ENCODE results near the gene RNF223. TPM values are rescaled to one million over a fixed set of nuclear protein-coding genes. Genes with fewer than 3 reads are reported as not detected.

RNF223 gene
- total RNA-seq = not detected in 2 replicates

GRCh38 chr1:1073743-1074587 lies at the start of gene RNF223:
Gene RNF223, minus strand, starts transcription at chr1:1074306. Its CDS starts 1,740 bp downstream, at chr1:1072566.

GRCh38 chr1:1115786-1116700 lies 41.9 kb upstream of the RNF223 start, which contains the start of gene C1orf159:
Gene C1orf159, minus strand, starts transcription at chr1:1116089. Its CDS starts 24,546 bp downstream, at chr1:1091543.

Other genes with a start within 250 kb of the RNF223 start
- 4.0 and 11.7 TPM in 2 replicates for gene SAMD11, start 150.4 kb downstream of the RNF223 start, total RNA-seq
- 42.0 and 48.3 TPM in 2 replicates for gene NOC2L, start 115.0 kb downstream of the RNF223 start, total RNA-seq
- gene KLHL17, start 113.7 kb downstream of the RNF223 start, total RNA-seq = 9.7 and 11.6 TPM in 2 replicates
- 0.12 TPM in 1 of 2 replicates, not detected in the other for gene PLEKHN1, start 107.8 kb downstream of the RNF223 start, total RNA-seq
- gene PERM1, start 92.2 kb downstream of the RNF223 start, total RNA-seq = not detected in 2 replicates
- gene HES4, start 74.2 kb downstream of the RNF223 start, total RNA-seq = 1.4 and 29.9 TPM in 2 replicates
- gene ISG15, start 60.8 kb downstream of the RNF223 start, total RNA-seq = 51.2 and 63.2 TPM in 2 replicates
- gene AGRN, start 54.2 kb downstream of the RNF223 start, total RNA-seq = 49.1 and 67.4 TPM in 2 replicates
- 6.9 and 13.7 TPM in 2 replicates for gene C1orf159, start 41.8 kb upstream of the RNF223 start, total RNA-seq
- gene TTLL10, start 99.6 kb upstream of the RNF223 start, total RNA-seq = not detected in 2 replicates
- not detected in 2 replicates for gene TNFRSF18, start 132.3 kb upstream of the RNF223 start, total RNA-seq
- gene TNFRSF4, start 139.8 kb upstream of the RNF223 start, total RNA-seq = not detected in 2 replicates
- 162 and 228 TPM in 2 replicates for gene SDF4, start 157.7 kb upstream of the RNF223 start, total RNA-seq
- 34.2 and 34.5 TPM in 2 replicates for gene B3GALT6, start 157.9 kb upstream of the RNF223 start, total RNA-seq
- gene C1QTNF12, start 172.4 kb upstream of the RNF223 start, total RNA-seq = 0.26 and 3.9 TPM in 2 replicates
- 25.6 and 36.6 TPM in 2 replicates for gene UBE2J2, start 199.5 kb upstream of the RNF223 start, total RNA-seq
- gene SCNN1D, start 206.1 kb upstream of the RNF223 start, total RNA-seq = 0.82 and 5.0 TPM in 2 replicates
- gene ACAP3, start 233.6 kb upstream of the RNF223 start, total RNA-seq = 28.4 and 41.5 TPM in 2 replicates
- gene PUSL1, start 234.3 kb upstream of the RNF223 start, total RNA-seq = 36.8 and 39.9 TPM in 2 replicates